ENCODE measurements around the gene CELSR1. TPM values are rescaled to one million over a fixed set of nuclear protein-coding genes. Genes with fewer than 3 reads are reported as not detected.

CELSR1 gene
- total RNA-seq, 3 donors from 2014 or later (not counting 1 experiment from before 2014, with no cell fraction given) = 0.89 to 3.9 (median 1.9) TPM

GRCh38 chr22:46389081-46389480, 148.3 kb downstream of the CELSR1 start:
- intact Hi-C loops (cut with micrococcal nuclease) = no loop called here
- DNase-seq = no peak
- Mint-ChIP-seq H3K4me1 (peaks cover 5 to 6% of the 10 kb centered on the region in 2 donors), H3K27me3 (ENCODE audit: low read depth in 2 of 2) (peaks cover 0 to 11% of the 10 kb centered on the region in 2 donors), H3K36me3 (no peaks in the 10 kb centered on the region), H3K4me3 (no peak overlapping the region), H3K9me3 (no peaks in the 10 kb centered on the region), H3K27ac (no peak overlapping the region)
- TF ChIP-seq CTCF (IDR thresholded peaks at IDR 0.05) = no peak
- Histone ChIP-seq H3K9me3 (ENCODE audit: control insufficient read depth, insufficient read depth, low read length) (no peaks in the 10 kb centered on the region), H3K4me1 (ENCODE audit: control insufficient read depth, insufficient read depth, low read length) (peaks cover 5% of the 10 kb centered on the region), H3K36me3 (ENCODE audit: control insufficient read depth, insufficient read depth, low read length) (no peaks in the 10 kb centered on the region), H3K4me3 (ENCODE audit: low read length) (no peak overlapping the region), H3K27me3 (ENCODE audit: control insufficient read depth, insufficient read depth, low read length) (no peaks in the 10 kb centered on the region), H3K27ac (ENCODE audit: low read length) (no peak overlapping the region)
- 94% methylated on average over 30 of the region's 30 CpGs for WGBS (ENCODE audit: insufficient coverage)
- no peak for ATAC-seq

GRCh38 chr22:46388647-46389046, 148.8 kb downstream of the CELSR1 start:
- intact Hi-C loops (cut with micrococcal nuclease) = no loop called here
- Mint-ChIP-seq H3K27ac (no peak overlapping the region), H3K27me3 (ENCODE audit: low read depth in 2 of 2) (peaks cover 0 to 7% of the 10 kb centered on the region in 2 donors), H3K36me3 (no peaks in the 10 kb centered on the region), H3K4me1 (peaks cover 1% of the 10 kb centered on the region in 2 donors), H3K9me3 (no peaks in the 10 kb centered on the region), H3K4me3 (no peak overlapping the region)
- no peaks in the 10 kb centered on the region for H3K27me3 ChIP-seq (ENCODE audit: control insufficient read depth, insufficient read depth, low read length)
- ATAC-seq (no peak), DNase-seq (no peak)
- no peak overlapping the region for H3K4me3 ChIP-seq (ENCODE audit: low read length)
- H3K36me3 ChIP-seq (ENCODE audit: control insufficient read depth, insufficient read depth, low read length) = no peaks in the 10 kb centered on the region
- peaks cover 1% of the 10 kb centered on the region for H3K4me1 ChIP-seq (ENCODE audit: control insufficient read depth, insufficient read depth, low read length)
- no peak overlapping the region for H3K27ac ChIP-seq (ENCODE audit: low read length)
- 88% methylated on average over 10 of the region's 10 CpGs for WGBS (ENCODE audit: insufficient coverage)
- TF ChIP-seq CTCF (IDR thresholded peaks at IDR 0.05) = no peak
- H3K9me3 ChIP-seq (ENCODE audit: control insufficient read depth, insufficient read depth, low read length) = no peaks in the 10 kb centered on the region

- no peaks in the 10 kb centered on the region for H3K36me3 ChIP-seq (ENCODE audit: control insufficient read depth, insufficient read depth, low read length)
- no peaks in the 10 kb centered on the region for H3K27me3 ChIP-seq (ENCODE audit: control insufficient read depth, insufficient read depth, low read length)
- H3K9me3 ChIP-seq (ENCODE audit: control insufficient read depth, insufficient read depth, low read length) = no peaks in the 10 kb centered on the region
- H3K36me3 Mint-ChIP-seq = no peaks in the 10 kb centered on the region
- ATAC-seq (no peak), DNase-seq (no peak)
- H3K4me1 Mint-ChIP-seq = no peaks in the 10 kb centered on the region
- intact Hi-C loops (cut with micrococcal nuclease) = no loop called here
- H3K27me3 Mint-ChIP-seq (ENCODE audit: low read depth in 2 of 2) = peaks cover 0 to 7% of the 10 kb centered on the region in 2 donors
- no peaks in the 10 kb centered on the region for H3K4me1 ChIP-seq (ENCODE audit: control insufficient read depth, insufficient read depth, low read length)
- TF ChIP-seq CTCF (IDR thresholded peaks at IDR 0.05) = no peak
- WGBS (ENCODE audit: insufficient coverage) = 92% methylated on average over 11 of the region's 11 CpGs
- no peak overlapping the region for H3K27ac ChIP-seq (ENCODE audit: low read length)
- no peak overlapping the region for H3K4me3 Mint-ChIP-seq
- no peak overlapping the region for H3K27ac Mint-ChIP-seq
- H3K9me3 Mint-ChIP-seq = no peaks in the 10 kb centered on the region
- no peak overlapping the region for H3K4me3 ChIP-seq (ENCODE audit: low read length)
These were observed 149.7 kb downstream of the CELSR1 start for GRCh38 chr22:46387748-46388147.

GRCh38 chr22:46386312-46386711, 151.1 kb downstream of the CELSR1 start:
- Histone ChIP-seq H3K4me3 (ENCODE audit: low read length) (no peak overlapping the region), H3K4me1 (ENCODE audit: control insufficient read depth, insufficient read depth, low read length) (no peaks in the 10 kb centered on the region), H3K9me3 (ENCODE audit: control insufficient read depth, insufficient read depth, low read length) (no peaks in the 10 kb centered on the region), H3K36me3 (ENCODE audit: control insufficient read depth, insufficient read depth, low read length) (no peaks in the 10 kb centered on the region), H3K27ac (ENCODE audit: low read length) (no peak overlapping the region), H3K27me3 (ENCODE audit: control insufficient read depth, insufficient read depth, low read length) (no peaks in the 10 kb centered on the region)
- H3K4me1 Mint-ChIP-seq = no peaks in the 10 kb centered on the region
- 98% methylated on average over 25 of the region's 27 CpGs for whole genome bisulfite sequencing (ENCODE audit: insufficient coverage)
- H3K36me3 Mint-ChIP-seq = no peaks in the 10 kb centered on the region
- H3K9me3 Mint-ChIP-seq = no peaks in the 10 kb centered on the region
- no peak for TF ChIP-seq CTCF (IDR thresholded peaks at IDR 0.05)
- peaks cover 0 to 7% of the 10 kb centered on the region in 2 donors for H3K27me3 Mint-ChIP-seq (ENCODE audit: low read depth in 2 of 2)
- no peak overlapping the region for H3K4me3 Mint-ChIP-seq
- intact Hi-C loops (cut with micrococcal nuclease) = no loop called here
- no peak for ATAC-seq
- H3K27ac Mint-ChIP-seq = no peak overlapping the region
- DNase-seq = no peak

Data from natural killer cell (primary cell).